H1 (cell line): ENCODE data around the gene NRL. TPM values are rescaled to one million over a fixed set of nuclear protein-coding genes. Genes with fewer than 3 reads are reported as not detected.

Source experiments
- CTCF ChIA-PET: fragments of 300-600 bp; sonication (Branson Sonifier 250); formaldehyde crosslinking; loops from one replicate; lab custom pipeline; 2021; ENCODE audit not compliant: partially characterized antibody; lab: Charles Lee
- POLR2A ChIA-PET: fragments of 300-600 bp; sonication (Branson Sonifier 250); formaldehyde crosslinking; loops from one replicate; lab custom pipeline; 2021; ENCODE audit warnings: inconsistent platforms; ENCODE audit not compliant: partially characterized antibody; lab: Charles Lee
- DNase-seq, 2 experiments: peaks; one replicate each; pipeline versions ENCODE4 v3.0.0 to v3.0.0-alpha.2; 2010 to 2022; ENCODE audit warnings: low spot score in 2 of 2, low read depth in 1 of 2, mixed read lengths in 1 of 2
- FAIRE-seq: peaks from 2 replicates; lab custom pipeline; 2011; peaks lifted over from hg19 to GRCh38; lab: Jason Lieb, UNC
- H2AFZ ChIP-seq: 2 replicates; pipeline ENCODE4 v1.8.1; 2012; ENCODE audit warnings: low read length, inconsistent platforms
- H2AK5ac ChIP-seq: 2 replicates; pipeline ENCODE4 v1.6.1; 2013; ENCODE audit warnings: low read depth, low read length
- H2BK120ac ChIP-seq: replicated peaks from 2 replicates; pipeline ENCODE3; 2013; ENCODE audit warnings: low read depth, low read length, inconsistent platforms
- H2BK12ac ChIP-seq: 2 replicates; pipeline ENCODE4 v1.6.1; 2013; ENCODE audit warnings: low read depth, low read length
- H2BK15ac ChIP-seq: 2 replicates; pipeline ENCODE4 v1.6.1; 2013; ENCODE audit warnings: low read length
- H2BK20ac ChIP-seq: 2 replicates; pipeline ENCODE4 v1.6.1; 2013; ENCODE audit warnings: low read length
- H2BK5ac ChIP-seq: 2 replicates; pipeline ENCODE4 v1.6.1; 2013; ENCODE audit warnings: low read depth, low read length
- H3K14ac ChIP-seq: 2 replicates; pipeline ENCODE4 v1.6.1; 2013; ENCODE audit warnings: inconsistent platforms; ENCODE audit not compliant: insufficient read length
- H3K18ac ChIP-seq: 2 replicates; pipeline ENCODE4 v1.6.1; 2013; ENCODE audit warnings: low read length; ENCODE audit errors: extremely low read depth
- H3K23ac ChIP-seq: 2 replicates; pipeline ENCODE4 v1.6.1; 2013; ENCODE audit warnings: inconsistent platforms; ENCODE audit not compliant: insufficient read length
- H3K23me2 ChIP-seq: 2 replicates; pipeline ENCODE4 v1.6.1; 2013; ENCODE audit warnings: low read depth, low read length
- H3K27ac ChIP-seq: 2 replicates; pipeline ENCODE4 v1.6.1; 2011; ENCODE audit warnings: low read depth, low read length, inconsistent platforms
- H3K27me3 ChIP-seq, 4 experiments: replicated peaks in 1 of 4; 1 replicate in 1 of 4; 2 replicates in 3 of 4; pipeline versions ENCODE4 v1.6.1 to v1.8.1; 2011 to 2013; ENCODE audit warnings: low read length in 3 of 4, mild to moderate bottlenecking in 3 of 4, inconsistent platforms in 2 of 4, mixed read lengths in 2 of 4, moderate library complexity in 1 of 4; ENCODE audit not compliant: control insufficient read depth in 3 of 4, insufficient read depth in 3 of 4; ENCODE audit errors: extremely low read depth in 1 of 4
- H3K36me3 ChIP-seq, 4 experiments: 2 replicates each; pipeline versions ENCODE4 v1.6.1 to v1.8.1; 2011 to 2013; ENCODE audit warnings: mild to moderate bottlenecking in 4 of 4, low read length in 3 of 4, moderate library complexity in 2 of 4, control low read depth in 1 of 4, inconsistent platforms in 1 of 4; ENCODE audit not compliant: insufficient read depth in 4 of 4, control insufficient read depth in 2 of 4
- H3K4ac ChIP-seq: replicated peaks from 2 replicates; pipeline ENCODE3; 2013; ENCODE audit warnings: low read length, low read depth, mixed read lengths, inconsistent platforms; ENCODE audit not compliant: insufficient read length
- H3K4me1 ChIP-seq, 4 experiments: replicated peaks in 1 of 4; 1 replicate in 1 of 4; 2 replicates in 3 of 4; pipeline versions ENCODE4 v1.6.1 to v1.8.1; 2011 to 2013; ENCODE audit warnings: low read length in 3 of 4, inconsistent platforms in 2 of 4, mixed read lengths in 1 of 4; ENCODE audit not compliant: insufficient read depth in 4 of 4, control insufficient read depth in 3 of 4
- H3K4me2 ChIP-seq, 2 experiments: 2 replicates each; pipeline versions ENCODE4 v1.6.1 to v1.8.1; 2011 to 2013; ENCODE audit warnings: low read depth in 2 of 2, low read length in 2 of 2, control low read depth in 1 of 2, inconsistent platforms in 1 of 2, mild to moderate bottlenecking in 1 of 2; ENCODE audit not compliant: insufficient read depth in 1 of 2
- H3K4me3 ChIP-seq, 4 experiments: fragments of 200-600, 300-600 bp in 1 of 4; sonication (generic), shearing (Covaris generic), sonication (Bioruptor Twin) in 1 of 4; 2 replicates each; pipeline versions ENCODE4 v1.5.1 to v1.8.1; 2011 to 2016; ENCODE audit warnings: low read length in 4 of 4, low read depth in 3 of 4, control low read depth in 2 of 4, inconsistent platforms in 2 of 4, mild to moderate bottlenecking in 2 of 4, mixed read lengths in 1 of 4, moderate library complexity in 1 of 4; ENCODE audit not compliant: insufficient read depth in 2 of 4; ENCODE audit errors: extremely low read depth in 1 of 4
- H3K56ac ChIP-seq: replicated peaks from 2 replicates; pipeline ENCODE3; 2013; ENCODE audit warnings: low read depth, mild to moderate bottlenecking, mixed read lengths, low read length, inconsistent platforms; ENCODE audit not compliant: insufficient read length
- H3K79me1 ChIP-seq: 2 replicates; pipeline ENCODE4 v1.6.1; 2013; ENCODE audit warnings: low read depth, low read length, control low read depth
- H3K79me2 ChIP-seq, 2 experiments: 2 replicates each; pipeline versions ENCODE4 v1.6.1 to v1.8.1; 2012 to 2013; ENCODE audit warnings: low read length in 2 of 2, mild to moderate bottlenecking in 2 of 2, inconsistent platforms in 1 of 2; ENCODE audit not compliant: insufficient read depth in 2 of 2, control insufficient read depth in 1 of 2
- H3K9ac ChIP-seq, 4 experiments: replicated peaks in 1 of 4; 1 replicate in 1 of 4; 2 replicates in 3 of 4; pipeline versions ENCODE4 v1.6.1 to v1.8.1; 2011 to 2013; ENCODE audit warnings: low read depth in 3 of 4, low read length in 3 of 4, control low read depth in 2 of 4, mild to moderate bottlenecking in 2 of 4, moderate library complexity in 2 of 4, inconsistent platforms in 1 of 4; ENCODE audit errors: extremely low read depth in 1 of 4
- H3K9me3 ChIP-seq, 2 experiments: 2 replicates each; pipeline versions ENCODE4 v1.6.1 to v1.8.1; 2012 to 2013; ENCODE audit warnings: mild to moderate bottlenecking in 2 of 2, moderate library complexity in 2 of 2, control low read depth in 1 of 2, inconsistent platforms in 1 of 2, low read depth in 1 of 2, low read length in 1 of 2, mixed read lengths in 1 of 2; ENCODE audit not compliant: insufficient read depth in 2 of 2
- H4K20me1 ChIP-seq, 2 experiments: replicated peaks in 1 of 2; 2 replicates each; pipeline versions ENCODE3 to v1.8.1; 2011 to 2013; ENCODE audit warnings: inconsistent platforms in 2 of 2, low read length in 2 of 2, mild to moderate bottlenecking in 1 of 2; ENCODE audit not compliant: insufficient read depth in 2 of 2, control insufficient read depth in 1 of 2
- H4K5ac ChIP-seq: 2 replicates; pipeline ENCODE4 v1.6.1; 2013; ENCODE audit warnings: low read length, low read depth, mixed read lengths, inconsistent platforms; ENCODE audit not compliant: insufficient read length
- H4K8ac ChIP-seq: 2 replicates; pipeline ENCODE4 v1.8.0; 2013; ENCODE audit warnings: mild to moderate bottlenecking, moderate library complexity, low read length, inconsistent platforms; ENCODE audit not compliant: insufficient read depth; ENCODE audit errors: extremely low read depth
- H4K91ac ChIP-seq: replicated peaks from 2 replicates; pipeline ENCODE3; 2013; ENCODE audit warnings: low read length, mixed read lengths, inconsistent platforms; ENCODE audit not compliant: insufficient read length
- POU5F1 ChIP-seq: IDR thresholded peaks from 2 replicates; pipeline ENCODE4 v1.6.1; 2011; ENCODE audit warnings: low read depth, mild to moderate bottlenecking, low read length, moderate library complexity
- WGBS, 2 experiments: shearing (Covaris generic) in 1 of 2; methylation state at CpG; one replicate each; pipeline versions ENCODE4 v1.1.6 to v1.1.7; 2013 to 2015; ENCODE audit warnings: low lambda C conversion rate in 2 of 2, mixed read lengths in 2 of 2, inconsistent platforms in 1 of 2, low coverage in 1 of 2, missing lambda C conversion rate in 1 of 2; ENCODE audit not compliant: insufficient replicate concordance in 2 of 2, insufficient coverage in 1 of 2, insufficient read length in 1 of 2; ENCODE audit errors: extremely low coverage in 1 of 2, missing lambda C conversion rate in 1 of 2; 5-methylcytosine and 5-hydroxymethylcytosine counted together
- polyA plus RNA-seq, 7 experiments: library from polyadenylated mRNA; depleted of rRNA in 3 of 7; stranded (reverse) in 5 of 7; unstranded in 2 of 7; fragments of >200 nt in 5 of 7; fragments of 200-250 nt in 2 of 7; gene quantifications; 1 replicate in 5 of 7; 2 replicates in 1 of 7; 4 replicates in 1 of 7; pipeline versions ENCODE4 v1.2.1 to v1.2.3, GENCODE V29; 2011 to 2013; ENCODE audit warnings: missing spikeins in 2 of 7, mixed read lengths in 2 of 7
- total RNA-seq: library from RNA; stranded (reverse); fragmentation: NEBNext Ultra II Directional; extraction: Animal tissue kit (Norgen Biotek cat#: 25700); gene quantifications from 2 replicates; pipeline ENCODE4 v1.2.1, GENCODE V29; 2021

Gene NRL
- total and polyA plus RNA-seq, 2 of the 8 experiments (the other 6 are each of a cell fraction or from before 2014, with no cell fraction given) = 1.1 to 2.2 TPM

- Histone ChIP-seq H3K23me2 (no peaks in the 10 kb centered on the region), H2BK20ac (no peak overlapping the region), H3K4ac (no peak overlapping the region), H3K36me3 (peaks cover 0 to 9% (median 2%) of the 10 kb centered on the region in 4 experiments; a peak in 4 of 8 replicates), H3K79me1 (no peaks in the 10 kb centered on the region), H3K4me1 (no peaks in the 10 kb centered on the region), H3K14ac (no peak overlapping the region), H3K23ac (no peak overlapping the region), H2AK5ac (no peak overlapping the region), H4K20me1 (no peaks in the 10 kb centered on the region), H3K18ac (no peak overlapping the region), H2BK5ac (no peak overlapping the region), H2BK120ac (no peak overlapping the region), H4K8ac (no peak overlapping the region), H2BK15ac (no peak overlapping the region), H2BK12ac (no peak overlapping the region), H3K27me3 (no peaks in the 10 kb centered on the region), H3K9ac (no peak overlapping the region), H2AFZ (no peak overlapping the region), H3K4me2 (no peak overlapping the region), H3K4me3 (no peak overlapping the region), H3K56ac (no peak overlapping the region), H4K91ac (no peak overlapping the region), H4K5ac (no peak overlapping the region), H3K9me3 (no peaks in the 10 kb centered on the region), H3K79me2 (no peaks in the 10 kb centered on the region), H3K27ac (no peak overlapping the region)
- no peak for TF ChIP-seq POU5F1
- DNase-seq (no peak), FAIRE-seq (no peak)
- CTCF ChIA-PET = interaction anchor here (0.7 to 1.4 kb wide), 5 partner anchors 12 to 660 kb away, joined by 3 to 4 read pairs (median 3); partner anchors contain the start of gene IRF9
- POLR2A ChIA-PET = interaction anchor here (0.6 to 11.1 kb wide), 6 partner anchors 8 to 143 kb away, joined by 3 to 96 read pairs (median 4); partner anchors contain the start of genes DCAF11, NRL and PSME1
- WGBS, 2 experiments = 85% methylated on average over 2 of the region's 2 CpGs; no CpG with 5 or more reads in 1 of the 2 experiments
Observed at GRCh38 chr14:24127673-24128072, 12.9 kb upstream of the NRL start.
